ENCODE measurements around the gene KLHDC4.

Gene KLHDC4

DNA sequence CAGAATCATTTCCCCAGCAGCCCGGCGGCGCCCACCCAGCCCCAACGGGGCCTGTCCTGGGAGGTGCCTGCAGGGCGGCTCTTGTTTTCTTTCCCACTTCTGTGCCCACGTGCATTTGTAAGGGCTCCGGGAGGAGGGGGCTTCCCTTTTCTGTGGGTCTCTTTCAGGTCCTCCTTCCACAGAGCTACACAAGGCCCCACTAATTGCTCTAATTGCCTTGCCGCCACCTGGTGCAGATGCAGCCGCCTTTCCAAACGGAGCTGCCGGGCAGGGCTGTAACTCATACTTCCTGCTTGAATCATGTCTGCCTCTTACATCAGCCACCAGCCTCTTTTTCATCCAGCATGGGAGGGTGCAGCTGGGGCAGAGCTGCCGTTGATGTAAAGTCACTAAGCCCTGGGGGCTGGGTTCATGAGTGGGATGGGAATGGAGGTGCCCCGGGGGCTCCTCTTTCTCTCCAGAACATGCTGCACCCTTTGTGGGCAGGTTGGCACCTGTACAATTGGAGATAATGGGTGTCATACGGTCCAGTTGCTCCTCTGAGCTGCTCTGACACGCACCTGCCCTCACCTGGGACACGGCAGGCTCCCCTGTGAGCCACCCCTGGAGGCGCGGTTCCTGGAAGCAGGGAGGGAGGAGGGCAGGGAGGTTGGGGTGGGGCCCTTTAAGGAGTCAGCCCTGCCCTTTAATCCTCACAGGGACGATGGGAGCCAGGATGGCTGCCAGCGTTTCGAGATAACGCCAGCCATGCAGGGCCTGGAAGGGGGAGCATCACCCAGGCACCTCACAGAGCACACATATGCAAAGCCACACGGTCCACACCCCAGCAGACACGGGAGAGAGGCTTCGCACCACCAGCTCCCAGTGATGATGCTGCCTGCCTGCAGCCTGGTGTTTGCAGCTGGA is 41.1 kb upstream of the KLHDC4 start:
- DNase-seq (ENCODE audit: low read depth): no peak
- TF ChIP-seq CTCF (IDR thresholded peaks at IDR 0.05; ENCODE audit: control insufficient read depth, extremely low read depth, insufficient read depth): no peak
- H3K4me3 ChIP-seq (ENCODE audit: low read depth, low read length): no peak overlapping the region

GRCh38 chr16:87806261-87806640 is 40.5 kb upstream of the KLHDC4 start:
- TF ChIP-seq CTCF (IDR thresholded peaks at IDR 0.05; ENCODE audit: control insufficient read depth, extremely low read depth, insufficient read depth): no peak
- no peak for DNase-seq (ENCODE audit: low read depth)
- no peak overlapping the region for H3K4me3 ChIP-seq (ENCODE audit: low read depth, low read length)

GRCh38 chr16:87803385-87803784 is 37.6 kb upstream of the KLHDC4 start:
- TF ChIP-seq CTCF (IDR thresholded peaks at IDR 0.05; ENCODE audit: control insufficient read depth, extremely low read depth, insufficient read depth): no peak
- DNase-seq (ENCODE audit: low read depth): no peak
- no peak overlapping the region for H3K4me3 ChIP-seq (ENCODE audit: low read depth, low read length)

DNA sequence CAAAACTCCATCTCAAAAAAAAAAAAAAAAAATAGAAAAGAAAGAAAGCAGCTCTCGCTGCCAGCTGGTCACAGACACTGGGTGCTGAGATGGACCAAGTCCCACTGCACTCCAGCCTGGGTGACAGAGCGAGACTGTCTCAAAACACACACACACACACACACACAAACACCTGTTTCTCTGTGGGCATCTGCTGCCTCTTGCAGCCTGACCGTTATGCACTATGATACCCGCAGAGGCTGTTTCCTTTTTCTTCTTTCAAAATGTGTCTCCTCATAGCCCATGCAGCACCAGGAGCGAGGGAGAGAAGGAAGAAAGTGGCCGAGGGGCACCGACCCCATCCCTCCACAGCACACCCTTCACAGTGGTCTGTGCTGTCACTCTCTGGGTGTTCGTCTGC is 36.9 kb upstream of the KLHDC4 start:
- TF ChIP-seq CTCF (IDR thresholded peaks at IDR 0.05; ENCODE audit: control insufficient read depth, extremely low read depth, insufficient read depth): no peak
- DNase-seq (ENCODE audit: low read depth): no peak
- H3K4me3 ChIP-seq (ENCODE audit: low read depth, low read length): no peak overlapping the region

GRCh38 chr16:87801679-87802259 is 36.0 kb upstream of the KLHDC4 start:
- TF ChIP-seq CTCF (IDR thresholded peaks at IDR 0.05; ENCODE audit: control insufficient read depth, extremely low read depth, insufficient read depth): no peak
- H3K4me3 ChIP-seq (ENCODE audit: low read depth, low read length): no peak overlapping the region
- no peak for DNase-seq (ENCODE audit: low read depth)

DNA sequence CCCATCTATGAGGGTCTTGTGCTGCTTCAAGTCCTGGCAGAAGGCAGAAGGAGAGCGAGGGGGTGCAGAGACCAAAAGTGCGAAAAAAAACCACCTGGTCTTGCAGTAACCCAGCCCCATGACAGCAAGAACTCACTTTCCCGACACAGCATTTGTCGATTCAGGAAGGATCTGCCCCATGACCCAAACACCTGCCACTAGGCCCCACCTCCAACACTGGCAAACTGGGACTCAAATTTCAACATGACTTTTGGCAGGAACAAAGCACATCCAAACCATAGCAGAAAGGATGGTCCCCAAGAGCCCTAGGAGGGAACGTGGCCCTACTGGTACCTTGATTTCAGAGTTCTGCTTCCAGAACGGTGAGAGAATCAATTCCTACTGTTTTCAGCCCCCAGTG is 34.7 kb upstream of the KLHDC4 start:
- no peak overlapping the region for H3K4me3 ChIP-seq (ENCODE audit: low read depth, low read length)
- TF ChIP-seq CTCF (IDR thresholded peaks at IDR 0.05; ENCODE audit: control insufficient read depth, extremely low read depth, insufficient read depth): no peak
- no peak for DNase-seq (ENCODE audit: low read depth)

All from LNCaP clone FGC (cell line).